Caki2 (cell line): Measurements from ENCODE around the gene SLC27A2. TPM values are rescaled to one million over a fixed set of nuclear protein-coding genes. Genes with fewer than 3 reads are reported as not detected.

ENCODE experiments used
- DNase-seq: peaks from one replicate; pipeline ENCODE4 v3.0.0-alpha.2; 2015; ENCODE audit warnings: low read depth
- in situ Hi-C: cut with HindIII; loops from 2 replicates; pipeline ENCODE4 v1.10.0; 2016; ENCODE audit warnings: low sequenced_read_pairs, low pct_unique_long_range_greater_than_20kb, mixed read lengths
- total RNA-seq: library from RNA; depleted of rRNA; stranded (reverse); fragments of >200 nt; shearing (Covaris generic); gene quantifications from 2 replicates; pipeline ENCODE4 v1.2.3, GENCODE V29; 2014; ENCODE audit warnings: low replicate concordance

Gene SLC27A2
- total RNA-seq, 1 experiment from 2014 or later: 0.57 TPM

DNA sequence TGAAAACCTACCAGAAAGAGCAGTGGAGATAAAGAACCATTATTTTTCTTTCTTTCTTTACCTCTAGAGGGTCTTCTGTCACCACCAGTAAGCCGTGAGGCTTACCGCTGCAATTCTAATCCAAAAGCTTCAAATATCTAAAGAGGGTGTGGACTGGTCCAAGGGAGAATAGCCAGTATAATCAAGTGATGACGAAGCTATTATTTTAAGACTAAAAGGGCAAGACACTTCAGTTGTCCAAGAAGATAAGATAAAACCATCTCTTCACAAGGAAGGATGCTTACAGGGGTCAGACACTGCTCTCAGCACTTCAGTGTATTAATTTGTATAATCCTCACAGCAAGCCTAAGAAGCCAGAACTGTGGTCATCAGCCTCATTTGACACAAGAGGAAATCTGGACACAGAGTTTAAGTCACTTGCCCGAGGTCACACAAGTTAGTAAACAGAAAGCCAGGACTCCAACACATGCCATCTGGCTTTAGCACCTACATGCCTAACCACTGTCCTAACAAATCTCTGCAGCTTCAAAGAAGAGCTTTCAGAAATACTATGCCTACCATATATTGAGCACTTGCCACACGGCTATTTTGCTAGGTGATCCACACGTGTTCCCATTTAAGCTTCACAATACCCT, 68.9 kb downstream of the SLC27A2 start:
- in situ Hi-C loops: no loop called here
- DNase-seq: no peak

DNA sequence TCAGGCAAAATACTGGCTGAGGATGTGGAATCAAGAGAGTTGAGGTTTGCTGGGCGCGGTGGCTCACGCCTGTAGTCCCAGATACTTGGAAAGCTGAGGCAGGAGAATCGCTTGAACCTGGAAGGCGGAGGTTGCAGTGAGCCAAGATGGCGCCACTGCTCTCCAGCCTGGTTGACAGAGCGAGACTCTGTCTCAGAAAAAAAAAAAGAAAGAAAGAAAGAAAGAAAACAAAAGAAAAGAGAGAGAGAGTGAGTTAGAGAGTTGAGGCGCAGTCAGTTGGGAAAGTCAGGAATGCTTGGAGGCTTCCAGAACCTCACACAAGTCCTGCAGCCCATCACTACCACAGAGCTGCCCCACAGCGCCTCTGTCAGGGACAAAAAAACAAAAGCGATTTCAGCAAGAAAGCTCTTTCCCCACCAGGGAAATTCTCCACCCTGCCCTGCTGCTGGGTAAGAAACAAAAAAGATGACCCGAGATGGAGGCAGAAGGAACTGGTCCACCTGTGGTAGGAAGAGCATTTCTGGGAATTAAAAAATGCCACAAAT, 69.7 kb downstream of the SLC27A2 start:
- in situ Hi-C loops: no loop called here
- DNase-seq: no peak

DNA sequence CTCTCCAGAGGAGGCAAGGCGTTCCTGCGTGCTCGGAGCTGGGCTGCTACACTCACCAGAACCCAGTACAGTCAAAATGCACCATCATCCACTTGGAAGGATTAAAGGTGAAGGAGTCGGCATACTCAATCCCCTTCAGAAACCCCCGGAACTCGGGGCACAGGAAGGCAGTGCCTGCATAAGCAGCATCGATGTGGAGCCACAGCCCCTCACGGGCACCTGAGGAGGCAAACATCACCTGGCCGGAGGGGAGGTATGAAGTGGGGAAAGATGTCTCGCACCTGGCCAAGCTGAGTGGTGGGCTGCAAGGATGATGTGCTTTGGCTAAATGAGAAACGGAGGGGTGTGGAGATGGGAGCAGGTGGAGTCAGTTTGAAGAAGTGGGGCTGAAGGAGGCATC, 70.6 kb downstream of the SLC27A2 start:
- DNase-seq: no peak
- in situ Hi-C loops: no loop called here

DNA sequence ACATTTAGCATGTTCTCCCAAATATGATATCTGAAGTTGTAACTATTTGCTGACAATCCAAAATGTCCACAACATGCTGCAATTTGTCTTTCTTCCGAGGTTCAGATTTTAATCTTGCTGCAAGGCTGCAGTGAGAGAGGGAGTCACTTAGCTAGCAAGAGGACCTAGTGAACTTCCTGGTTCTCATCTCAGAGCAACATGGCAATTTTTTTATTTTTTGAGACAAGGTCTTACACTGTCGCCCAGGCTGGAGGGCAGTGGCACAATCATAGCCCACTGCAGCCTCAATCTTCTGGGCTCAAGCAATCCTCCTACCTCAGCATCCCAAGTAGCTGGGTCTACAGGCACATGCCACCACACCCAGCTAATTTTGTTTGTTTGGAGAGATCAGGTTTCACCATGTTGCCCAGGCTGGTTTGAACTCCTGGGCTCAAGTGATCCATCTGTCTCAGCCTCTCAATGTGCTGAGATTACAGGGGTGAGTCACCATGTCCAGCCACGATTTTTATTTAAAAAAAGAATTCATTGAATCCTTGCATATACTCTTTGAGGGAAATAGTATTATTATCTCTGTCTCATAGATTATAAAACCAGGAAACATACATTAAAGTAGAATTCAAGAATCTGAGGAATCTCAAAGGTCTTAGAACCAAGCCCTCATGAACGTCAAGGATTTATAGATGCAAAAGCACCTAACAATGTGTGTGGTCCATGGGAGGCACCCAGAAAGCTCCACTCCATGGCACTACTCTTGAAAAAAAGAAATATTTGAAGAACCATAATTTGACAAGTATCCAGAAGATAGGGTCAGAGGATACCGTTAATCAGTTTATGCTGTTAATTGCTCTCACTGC, 74.4 kb downstream of the SLC27A2 start:
- peak; percentile 26 for DNase-seq

DNA sequence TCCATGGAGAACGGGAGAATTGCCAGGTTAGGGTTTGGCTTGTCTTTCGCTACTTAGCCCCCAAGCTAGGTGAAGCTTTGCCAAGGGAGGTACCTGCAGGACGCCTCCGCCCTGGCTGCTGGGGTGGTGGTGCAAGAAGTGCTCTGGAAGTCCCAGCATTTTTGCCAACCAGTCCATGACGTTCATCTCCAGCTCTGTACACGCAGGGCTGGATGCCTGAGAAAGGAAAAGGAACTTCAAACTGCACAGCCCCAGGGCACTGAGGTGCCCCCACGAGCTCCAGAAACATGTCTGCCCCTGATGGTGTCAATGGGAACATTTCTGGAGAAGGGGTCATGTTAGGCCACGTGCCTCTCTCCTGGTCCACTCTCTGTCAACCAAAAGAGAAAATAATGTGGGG, 75.3 kb downstream of the SLC27A2 start:
- DNase-seq: no peak

More for the DNA sequence above, 74.4 kb downstream of the SLC27A2 start:
- in situ Hi-C loops: no loop called here

DNA sequence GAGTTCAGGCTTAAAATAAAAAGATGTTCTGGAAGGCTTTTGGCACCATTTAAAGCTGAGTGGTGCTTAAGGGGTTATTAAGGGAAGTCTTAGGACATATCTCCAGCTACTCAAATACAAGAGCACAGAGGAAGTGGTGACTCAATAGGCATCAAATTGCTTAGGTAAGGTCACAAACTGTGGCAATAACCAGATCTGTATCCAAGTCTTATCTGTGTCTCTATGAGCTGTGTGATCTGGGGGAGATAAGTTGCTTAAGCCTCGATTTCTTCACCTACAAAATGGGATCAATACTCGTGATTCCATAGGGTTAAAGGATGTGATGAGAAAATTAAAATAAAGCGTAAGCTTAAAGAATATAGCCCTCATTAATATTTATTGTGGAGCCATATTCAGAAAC, 75.9 kb downstream of the SLC27A2 start:
- DNase-seq: no peak
- in situ Hi-C loops: no loop called here

More for the DNA sequence above, 75.3 kb downstream of the SLC27A2 start:
- in situ Hi-C loops: no loop called here

DNA sequence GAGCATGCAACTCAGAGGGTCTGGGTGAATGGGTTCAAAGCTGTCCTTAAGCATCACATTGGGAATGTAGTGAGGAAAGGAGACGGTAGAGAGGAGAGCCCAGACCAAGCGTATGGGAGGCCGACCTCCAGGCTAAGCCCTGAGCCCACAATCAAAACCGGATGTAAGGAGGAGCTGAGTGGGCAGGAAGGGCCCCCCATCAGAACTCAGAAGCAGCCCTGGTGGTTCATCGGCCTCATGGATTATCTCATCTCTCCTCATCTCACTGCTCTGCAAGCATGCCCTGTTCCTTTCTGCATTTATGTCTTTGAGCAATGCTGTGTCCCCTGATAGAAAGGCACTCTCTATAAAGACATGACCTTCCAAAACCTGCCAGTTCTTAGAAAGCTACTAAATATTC, 77.3 kb downstream of the SLC27A2 start:
- in situ Hi-C loops: no loop called here
- no peak for DNase-seq

DNA sequence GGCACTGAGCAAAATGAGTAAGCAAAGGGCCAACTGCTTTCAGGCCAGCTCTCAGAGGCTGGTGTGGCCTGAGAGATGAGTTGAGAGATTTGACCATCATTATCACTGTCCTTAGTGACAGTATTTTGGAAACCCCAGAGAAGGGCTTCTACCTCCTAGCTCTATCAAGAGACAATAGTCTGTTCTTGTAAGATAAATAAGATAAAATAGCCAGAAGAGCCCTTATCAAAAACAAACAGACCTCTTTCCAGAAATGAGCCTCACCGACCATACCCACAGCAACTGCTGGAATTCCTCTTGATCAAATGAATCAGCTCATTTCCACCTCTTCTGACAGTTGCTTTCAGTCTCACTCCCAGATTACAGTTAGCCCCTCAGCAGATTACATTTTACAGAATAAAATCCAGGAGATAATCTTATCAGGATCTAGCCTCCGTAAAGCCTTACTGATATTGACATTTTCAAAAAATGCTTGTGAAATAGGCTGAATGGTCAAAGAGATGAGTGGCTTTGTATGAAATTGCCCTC, 79.0 kb downstream of the SLC27A2 start:
- DNase-seq: no peak
- in situ Hi-C loops: no loop called here

DNA sequence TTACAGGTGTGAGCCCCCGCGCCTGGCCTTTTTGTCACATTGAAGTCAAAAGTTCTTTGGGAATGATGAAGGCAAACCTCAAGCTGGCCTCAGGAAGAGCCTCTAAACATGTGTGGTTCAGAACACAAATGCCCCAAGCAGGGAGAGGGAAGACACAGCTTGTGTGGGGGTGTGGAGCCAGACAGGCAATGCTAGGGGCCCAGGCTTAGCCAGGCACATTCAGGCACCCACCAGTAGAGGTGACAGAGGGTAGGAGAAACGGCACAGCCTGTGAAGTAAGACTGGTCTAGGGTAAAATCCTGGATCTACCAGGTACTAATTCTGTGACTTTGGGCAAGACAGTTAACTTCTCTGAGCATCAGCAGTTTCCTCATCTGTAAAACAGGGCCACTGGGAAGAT, 80.0 kb downstream of the SLC27A2 start:
- no peak for DNase-seq
- in situ Hi-C loops: no loop called here

DNA sequence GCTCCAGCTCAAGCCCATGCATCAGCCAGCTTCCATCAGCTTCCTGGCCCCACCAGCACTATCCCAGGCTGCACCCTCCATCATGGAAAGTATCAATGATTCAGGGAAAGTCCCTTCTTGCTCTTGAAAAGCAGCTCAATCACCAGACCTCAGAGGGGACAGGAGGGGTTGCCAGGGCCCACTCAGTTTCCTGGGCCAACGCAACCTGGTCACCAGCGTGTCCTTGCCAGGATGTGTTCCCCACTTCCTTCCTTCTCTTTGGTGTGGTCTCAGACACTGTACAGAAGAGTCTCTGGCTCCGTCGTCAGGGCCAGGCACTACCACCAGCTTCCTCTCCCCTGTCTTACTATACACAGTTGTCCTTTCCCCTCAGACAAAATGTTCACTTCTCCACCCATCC, 80.5 kb downstream of the SLC27A2 start:
- in situ Hi-C loops: no loop called here
- DNase-seq: no peak

DNA sequence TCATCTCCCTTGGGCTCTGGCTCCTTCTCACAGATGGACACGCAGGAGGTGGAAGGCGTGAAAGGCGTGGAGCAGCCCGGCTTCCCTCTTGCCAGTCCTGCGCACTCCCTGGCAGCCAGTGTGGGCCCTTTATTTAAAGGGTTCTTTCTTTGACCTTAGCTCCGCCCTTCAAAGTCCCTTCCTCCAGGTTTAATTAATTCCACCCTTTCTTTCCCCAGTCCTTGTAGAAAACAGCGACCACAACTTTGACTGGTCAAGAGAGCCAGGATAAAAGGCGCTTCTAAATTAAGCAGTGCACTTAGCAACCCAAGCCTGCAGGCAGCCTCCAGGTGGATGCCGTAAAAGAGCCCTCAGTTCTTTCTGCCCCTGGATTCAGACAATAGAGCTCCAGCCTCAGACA, 83.6 kb downstream of the SLC27A2 start, which contains the start of gene HDC:
TSS of gene HDC (minus strand) at position 107 of the 400 bp plus-strand sequence. CDS start at position 4, 103 bp downstream.
- in situ Hi-C loops: no loop called here
- no peak for DNase-seq

DNA sequence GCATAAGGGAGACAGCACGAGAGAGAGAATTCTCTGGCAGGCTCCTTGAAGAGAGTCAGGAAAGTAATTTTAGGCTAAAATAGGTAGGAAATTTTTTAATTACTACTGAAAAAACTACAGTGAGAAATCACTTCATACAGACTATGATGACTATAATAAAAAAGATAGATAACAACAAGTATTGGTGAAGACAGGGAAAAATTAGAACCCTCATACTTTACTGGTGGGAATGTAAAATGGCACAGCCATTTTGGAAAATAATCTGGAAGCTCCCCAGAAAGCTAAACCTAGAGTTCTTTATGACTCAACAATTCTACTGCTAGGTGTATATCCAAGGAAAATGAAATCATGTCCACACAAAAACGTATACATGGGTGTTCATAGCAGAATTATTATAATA, 85.6 kb downstream of the SLC27A2 start:
- in situ Hi-C loops: no loop called here
- DNase-seq: no peak

DNA sequence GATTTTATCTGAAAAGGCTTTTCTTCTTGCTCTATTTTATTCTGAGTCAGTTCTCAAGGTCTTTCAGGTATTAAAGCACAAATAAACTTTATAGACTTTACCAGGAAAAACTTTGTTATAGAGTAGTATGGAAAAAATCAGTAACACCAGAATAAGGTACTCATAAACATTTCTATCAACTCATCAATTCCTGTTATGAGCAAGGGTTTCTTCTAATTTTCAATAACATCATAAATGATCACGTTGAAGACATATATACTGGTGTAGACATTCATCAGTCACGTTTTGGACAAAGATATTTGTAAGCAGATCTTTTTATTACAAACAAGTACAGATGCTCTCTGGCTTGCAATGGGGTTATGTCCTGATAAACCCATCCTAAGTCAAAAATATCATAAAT, 93.1 kb downstream of the SLC27A2 start:
- no peak for DNase-seq
- in situ Hi-C loops: no loop called here

DNA sequence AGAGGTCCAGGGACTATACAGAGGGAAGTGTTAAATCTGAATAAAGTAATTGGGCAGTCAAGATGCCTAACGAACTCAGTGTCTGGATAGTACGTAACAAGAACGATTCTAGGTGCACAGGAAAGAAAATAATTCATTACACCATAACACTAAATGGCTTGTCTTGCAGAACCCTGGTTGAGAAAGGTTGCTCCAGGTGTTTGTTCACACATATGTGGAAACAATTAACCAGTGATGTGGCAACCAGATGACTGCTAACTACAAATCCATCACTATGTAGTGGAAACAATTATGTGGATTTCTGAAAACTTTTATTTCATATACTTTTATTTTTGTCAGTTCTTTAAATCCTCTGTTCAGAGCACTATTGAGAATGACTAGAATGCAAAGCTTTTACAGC, 93.9 kb downstream of the SLC27A2 start:
- in situ Hi-C loops: no loop called here
- no peak for DNase-seq

DNA sequence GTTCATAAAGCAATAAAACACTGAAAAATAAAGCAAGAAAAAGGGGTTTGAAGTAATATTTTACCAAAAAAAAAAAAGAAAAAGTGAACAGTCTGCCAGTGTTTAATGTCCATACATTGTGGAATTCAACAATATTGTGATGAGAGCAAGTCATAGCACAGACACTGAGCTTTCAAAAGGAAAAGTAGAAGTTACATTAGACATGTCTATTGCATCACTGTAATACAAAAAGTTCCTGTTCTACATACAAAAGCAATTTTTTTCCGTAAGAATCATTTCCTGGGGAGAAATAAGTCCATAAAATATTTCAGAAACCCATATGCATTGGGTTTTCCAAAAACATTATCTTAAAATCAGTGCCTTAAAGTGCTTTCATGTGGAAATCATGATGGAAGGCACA, 95.4 kb downstream of the SLC27A2 start:
- DNase-seq: no peak
- in situ Hi-C loops: no loop called here

DNA sequence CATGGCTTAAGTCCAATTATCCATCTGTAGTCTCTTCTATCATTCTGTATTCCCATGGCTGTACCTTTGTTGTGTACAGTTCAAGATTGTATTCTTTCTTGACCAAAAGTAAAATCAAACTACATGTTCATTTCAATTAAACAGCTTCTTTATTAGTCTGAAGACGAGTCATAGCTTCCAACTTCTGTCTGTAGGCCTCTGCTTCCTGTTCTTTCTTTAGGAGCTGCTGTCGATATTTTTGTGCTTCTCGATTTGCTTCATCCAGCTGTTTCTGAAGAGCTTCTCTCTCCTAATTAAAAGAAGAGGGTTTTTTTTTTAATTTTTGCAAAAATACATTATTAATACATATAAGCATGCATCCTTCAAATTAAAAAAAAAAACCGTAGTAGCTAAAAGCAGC, 96.5 kb downstream of the SLC27A2 start:
- no peak for DNase-seq
- in situ Hi-C loops: no loop called here

DNA sequence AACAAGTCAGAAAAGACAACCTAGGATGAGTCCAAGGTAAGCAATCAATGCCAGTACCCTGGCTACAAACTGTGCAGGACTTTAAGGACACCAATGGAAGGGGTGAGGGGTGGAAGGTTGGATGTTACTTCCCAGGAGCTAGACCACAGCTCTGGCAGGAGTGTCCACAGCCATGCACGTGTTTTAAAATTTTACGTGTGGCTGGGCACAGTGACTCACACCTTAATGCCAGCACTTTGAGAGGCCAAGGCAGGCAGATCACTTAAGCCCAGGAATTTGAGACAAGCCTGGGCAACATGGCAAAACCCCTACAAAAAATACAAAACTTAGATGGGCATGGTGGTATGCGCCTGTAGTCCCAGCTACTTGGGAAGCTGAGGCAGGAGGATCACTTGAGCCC, 98.3 kb downstream of the SLC27A2 start:
- in situ Hi-C loops: no loop called here
- DNase-seq: peak; percentile 59

DNA sequence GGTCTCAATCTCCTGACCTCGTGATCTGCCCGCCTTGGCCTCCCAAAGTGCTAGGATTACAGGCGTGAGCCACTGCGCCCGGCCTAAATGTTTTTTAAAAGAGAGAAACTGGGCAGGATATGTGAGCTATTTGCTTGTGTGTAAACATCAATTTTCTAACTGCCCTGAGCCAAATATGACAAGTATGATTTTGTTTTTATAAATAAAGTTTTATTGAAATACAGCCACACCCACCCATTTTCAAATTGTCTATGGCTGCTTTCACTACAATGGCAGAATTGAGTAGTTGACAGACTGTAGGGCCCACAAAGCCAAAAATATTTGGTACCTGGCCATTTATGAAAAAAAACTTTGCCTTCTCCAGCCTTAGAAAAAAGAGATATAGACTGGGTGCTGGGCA, 99.4 kb downstream of the SLC27A2 start:
- in situ Hi-C loops: no loop called here
- DNase-seq: no peak
